ENCODE measurements around the gene SCN2A. TPM values are rescaled to one million over a fixed set of nuclear protein-coding genes. Genes with fewer than 3 reads are reported as not detected.

SCN2A gene
- total RNA-seq, 1 experiment from 2014 or later: 0.24 TPM

- no peak overlapping the region for H2BK15ac ChIP-seq (ENCODE audit: low read depth, low read length)
- H3K4me3 Mint-ChIP-seq: no peak overlapping the region
- no peak overlapping the region for H3K9ac ChIP-seq (ENCODE audit: extremely low read depth, insufficient read length, low read length)
- H2AFZ ChIP-seq (ENCODE audit: low read length): no peak overlapping the region
- no peak overlapping the region for H3K18ac ChIP-seq (ENCODE audit: insufficient read length, low read depth, low read length)
- H3K4me1 ChIP-seq (ENCODE audit: insufficient read depth, low read length): peaks cover 3% of the 10 kb centered on the region; the same call in 1 of the 2 replicates
- no peak overlapping the region for H2BK120ac ChIP-seq (ENCODE audit: low read depth, low read length, poor library complexity, severe bottlenecking)
- H4K91ac ChIP-seq (ENCODE audit: insufficient read length, low read depth, low read length): no peak overlapping the region
- H3K27ac ChIP-seq (ENCODE audit: insufficient read length, low read depth, low read length): no peak overlapping the region
- no peak overlapping the region for H3K4me2 ChIP-seq (ENCODE audit: insufficient read depth, insufficient read length, low read length)
- H2BK20ac ChIP-seq (ENCODE audit: low read depth, low read length, poor library complexity, severe bottlenecking): no peak overlapping the region
- DNase-seq: no peak
- no peaks in the 10 kb centered on the region for H3K27me3 ChIP-seq (ENCODE audit: insufficient read depth, low read length)
- no peak overlapping the region for H3K14ac ChIP-seq (ENCODE audit: insufficient read depth, low read length)
- H3T11ph ChIP-seq (ENCODE audit: low read length): no peak overlapping the region
- no peaks in the 10 kb centered on the region for H3K9me3 ChIP-seq (ENCODE audit: control insufficient read depth, low read depth, low read length)
- H2AK5ac ChIP-seq (ENCODE audit: insufficient read length, low read length): no peak overlapping the region
- no peak overlapping the region for H2BK5ac ChIP-seq (ENCODE audit: insufficient read length, low read length)
- H3K79me1 ChIP-seq (ENCODE audit: insufficient read depth, low read depth, low read length, poor library complexity, severe bottlenecking): no peaks in the 10 kb centered on the region
- no peak overlapping the region for H4K5ac ChIP-seq (ENCODE audit: insufficient read length, low read depth, low read length)
- H3K23ac ChIP-seq (ENCODE audit: insufficient read length, low read depth, low read length): no peak overlapping the region
- H3K36me3 Mint-ChIP-seq (ENCODE audit: insufficient read depth in 1 of 3, low read depth in 3 of 3): peaks cover 0 to 4% (median 0%) of the 10 kb centered on the region in 3 experiments; a peak in 2 of 7 replicates
- H3K27ac Mint-ChIP-seq: no peak overlapping the region
- no peaks in the 10 kb centered on the region for H4K20me1 ChIP-seq (ENCODE audit: control insufficient read depth, insufficient read depth, insufficient read length)
- no peaks in the 10 kb centered on the region for H3K23me2 ChIP-seq (ENCODE audit: insufficient read length, low read depth, low read length, poor library complexity, severe bottlenecking)
- TF ChIP-seq CTCF (conservative IDR thresholded peaks at IDR 0.05): no peak
- H3K79me2 ChIP-seq (ENCODE audit: insufficient read depth, low read length): no peaks in the 10 kb centered on the region
- H3K4me1 Mint-ChIP-seq: peaks cover 11 to 13% of the 10 kb centered on the region in 2 experiments
- H4K8ac ChIP-seq (replicated peaks; ENCODE audit: insufficient read length, low read depth, low read length): no peak overlapping the region
- no peaks in the 10 kb centered on the region for H3K27me3 Mint-ChIP-seq (ENCODE audit: low read depth)
- H3K9me3 Mint-ChIP-seq: peaks cover 0 to 6% of the 10 kb centered on the region in 2 experiments; a peak in 4 of 5 replicates
- no peak overlapping the region for H3K56ac ChIP-seq (ENCODE audit: insufficient read length, low read depth, low read length)
- H2BK12ac ChIP-seq (ENCODE audit: insufficient read length, low read depth, low read length): no peak overlapping the region
- H3K4ac ChIP-seq (ENCODE audit: low read depth, low read length): no peak overlapping the region
Measured at GRCh38 chr2:165410276-165410675, 171.1 kb downstream of the SCN2A start.

All from H9 (cell line).